BJ (cell line): ENCODE data around the gene NDC1. TPM values are rescaled to one million over a fixed set of nuclear protein-coding genes. Genes with fewer than 3 reads are reported as not detected.

ENCODE experiments used
- CTCF ChIA-PET: fragments of 350-600 bp; formaldehyde crosslinking; extraction: SDS; loops from one replicate; lab custom pipeline; 2021; ENCODE audit warnings: antibody characterized with exemption, inconsistent platforms; lab: Yijun Ruan, JAX
- POLR2A ChIA-PET: fragments of 300-600 bp; sonication (Branson Sonifier 250); formaldehyde crosslinking; extraction: SDS; loops from one replicate; lab custom pipeline; 2021; ENCODE audit warnings: antibody characterized with exemption; lab: Charles Lee
- DNase-seq: peaks from one replicate; pipeline ENCODE4 v3.0.0-alpha.2; 2011; ENCODE audit warnings: low read depth
- H3K27me3 ChIP-seq: 2 replicates; pipeline ENCODE4 v1.6.0; 2011; ENCODE audit warnings: low read length; ENCODE audit not compliant: control insufficient read depth, insufficient read depth
- H3K36me3 ChIP-seq: 2 replicates; pipeline ENCODE4 v1.5.1; 2011; ENCODE audit warnings: low read length; ENCODE audit not compliant: control insufficient read depth, insufficient read depth
- H3K4me3 ChIP-seq: 2 replicates; pipeline ENCODE4 v1.5.1; 2011; ENCODE audit warnings: low read depth, mild to moderate bottlenecking, control low read depth, low read length
- polyA plus RNA-seq: library from polyadenylated mRNA; depleted of rRNA; stranded (reverse); fragments of >200 nt; gene quantifications from 2 replicates; pipeline ENCODE4 v1.2.3, GENCODE V29; 2011
- TF ChIP-seq, protein P1 (sequence below): IDR thresholded peaks from 2 replicates; pipeline ENCODE4 v1.5.1; 2011; ENCODE audit warnings: low read depth, mild to moderate bottlenecking, control low read depth, inconsistent platforms, low read length, moderate library complexity; ENCODE audit not compliant: insufficient read depth

NDC1 gene
- polyA plus RNA-seq, 1 experiment: 17.5 TPM

DNA sequence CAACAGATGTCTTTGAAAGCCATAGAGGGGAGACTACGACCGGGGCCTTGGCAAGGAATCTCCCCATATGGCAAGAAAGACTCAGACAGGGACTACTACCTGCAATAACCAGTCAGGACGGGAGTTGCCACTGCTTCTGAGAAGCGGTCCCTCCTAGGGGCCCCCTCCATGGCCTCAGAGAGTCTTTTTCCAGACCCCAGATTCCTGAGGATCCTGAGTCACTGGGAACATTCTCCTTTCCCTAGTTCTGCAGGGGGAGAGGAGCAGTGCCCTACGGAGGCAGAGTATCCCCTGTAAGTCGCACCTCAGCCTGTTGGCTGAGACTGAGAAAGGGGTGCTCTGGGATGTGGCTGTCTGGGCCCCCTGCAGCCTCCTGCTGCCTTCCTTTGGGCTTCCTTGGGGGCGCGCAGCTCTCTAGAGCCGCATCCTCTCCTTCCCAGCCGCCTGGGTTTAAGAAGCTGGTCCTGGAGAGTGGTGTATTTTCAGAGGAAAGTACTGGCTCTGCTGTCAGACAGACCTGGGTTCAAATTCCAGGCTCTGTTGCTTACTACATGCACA, 107.0 kb downstream of the NDC1 start:
- CTCF ChIA-PET: interaction anchor here (0.9 kb wide), 1 partner anchor 13 kb away, joined by 3 read pairs; no protein-coding TSS in a partner anchor

DNA sequence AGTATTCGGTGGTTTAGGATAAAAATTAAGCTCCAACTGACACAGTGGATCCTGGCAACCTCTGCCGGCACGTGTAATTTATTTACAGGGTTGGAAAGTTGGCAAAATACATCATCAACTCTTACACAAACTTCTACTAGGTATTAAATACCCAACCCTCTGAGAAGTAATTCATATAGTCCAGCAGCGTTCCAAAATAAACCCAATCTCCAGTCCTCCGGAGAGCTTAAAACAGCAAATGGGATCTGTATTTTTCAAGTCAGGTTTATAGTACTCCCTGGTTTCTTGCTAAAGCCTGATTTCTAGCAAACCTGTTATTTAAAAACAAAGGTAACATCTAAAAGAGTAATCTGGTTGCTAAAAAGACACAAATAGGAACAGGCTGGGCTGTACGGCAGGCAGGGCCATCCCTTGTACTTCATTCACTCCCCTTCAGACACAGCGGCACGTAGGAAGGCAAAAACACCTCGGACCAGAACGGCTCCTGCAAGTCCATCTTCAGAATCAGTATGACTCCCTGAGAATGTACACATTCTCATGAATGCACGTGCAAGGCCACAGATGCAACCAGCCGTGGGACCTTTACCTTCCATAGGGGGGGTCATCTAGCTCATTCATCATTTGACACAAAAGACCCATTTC, 107.8 kb downstream of the NDC1 start:
- ChIA-PET POLR2A (no interaction called here), CTCF (interaction anchor here (0.8 kb wide), 1 partner anchor 14 kb away, joined by 4 read pairs; no protein-coding TSS in a partner anchor)
- Histone ChIP-seq H3K27me3 (no peaks in the 10 kb centered on the region), H3K4me3 (no peak overlapping the region), H3K36me3 (no peaks in the 10 kb centered on the region; the same call in 1 of the 2 replicates)
- DNase-seq: no peak
- TF ChIP-seq, protein P1, sequence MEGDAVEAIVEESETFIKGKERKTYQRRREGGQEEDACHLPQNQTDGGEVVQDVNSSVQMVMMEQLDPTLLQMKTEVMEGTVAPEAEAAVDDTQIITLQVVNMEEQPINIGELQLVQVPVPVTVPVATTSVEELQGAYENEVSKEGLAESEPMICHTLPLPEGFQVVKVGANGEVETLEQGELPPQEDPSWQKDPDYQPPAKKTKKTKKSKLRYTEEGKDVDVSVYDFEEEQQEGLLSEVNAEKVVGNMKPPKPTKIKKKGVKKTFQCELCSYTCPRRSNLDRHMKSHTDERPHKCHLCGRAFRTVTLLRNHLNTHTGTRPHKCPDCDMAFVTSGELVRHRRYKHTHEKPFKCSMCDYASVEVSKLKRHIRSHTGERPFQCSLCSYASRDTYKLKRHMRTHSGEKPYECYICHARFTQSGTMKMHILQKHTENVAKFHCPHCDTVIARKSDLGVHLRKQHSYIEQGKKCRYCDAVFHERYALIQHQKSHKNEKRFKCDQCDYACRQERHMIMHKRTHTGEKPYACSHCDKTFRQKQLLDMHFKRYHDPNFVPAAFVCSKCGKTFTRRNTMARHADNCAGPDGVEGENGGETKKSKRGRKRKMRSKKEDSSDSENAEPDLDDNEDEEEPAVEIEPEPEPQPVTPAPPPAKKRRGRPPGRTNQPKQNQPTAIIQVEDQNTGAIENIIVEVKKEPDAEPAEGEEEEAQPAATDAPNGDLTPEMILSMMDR: no peak

More for the DNA sequence above, 107.0 kb downstream of the NDC1 start:
- DNase-seq: no peak
- TF ChIP-seq, protein P1: no peak
- Histone ChIP-seq H3K36me3 (no peaks in the 10 kb centered on the region; the same call in 1 of the 2 replicates), H3K27me3 (no peaks in the 10 kb centered on the region), H3K4me3 (no peak overlapping the region)
- POLR2A ChIA-PET: no interaction called here

DNA sequence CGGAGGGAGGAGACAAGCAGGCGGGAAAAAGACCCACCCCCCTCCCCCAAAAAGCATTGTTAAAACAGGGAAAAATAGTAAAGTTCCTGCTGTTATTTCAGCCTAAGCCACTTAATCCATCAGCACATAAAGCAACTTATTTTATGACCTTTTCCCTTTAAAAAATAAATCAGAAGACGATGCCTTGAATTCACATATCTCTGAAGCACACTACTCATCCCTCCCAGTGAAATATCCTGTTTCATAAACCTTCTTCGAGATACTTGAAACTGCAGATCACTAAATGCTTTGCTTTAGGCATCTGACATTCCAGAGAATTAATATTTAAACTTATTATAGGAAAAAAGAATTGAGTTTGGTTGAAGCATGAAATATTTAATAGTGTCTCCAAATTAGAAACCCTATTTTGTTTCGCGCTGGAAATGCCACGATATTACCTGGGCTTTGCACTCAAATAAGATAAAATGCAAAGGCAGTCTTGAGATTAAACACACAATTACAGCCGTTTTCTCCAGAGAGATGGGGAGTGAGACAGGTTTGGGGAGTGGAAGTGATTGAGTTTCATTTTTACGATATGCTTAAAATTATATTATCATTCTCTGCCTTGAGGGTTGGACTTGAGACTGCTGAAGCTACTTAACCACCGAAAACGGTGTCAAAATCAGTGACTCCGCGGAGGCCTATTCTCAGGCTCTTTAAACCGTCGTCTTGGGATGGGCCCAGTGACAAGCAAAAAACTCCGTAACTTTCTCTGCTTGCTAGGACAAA, 108.5 kb downstream of the NDC1 start:
- Histone ChIP-seq H3K36me3 (no peaks in the 10 kb centered on the region; the same call in 1 of the 2 replicates), H3K27me3 (no peaks in the 10 kb centered on the region), H3K4me3 (no peak overlapping the region)
- no peak for DNase-seq
- ChIA-PET CTCF (interaction anchor here (0.8 kb wide), 1 partner anchor 13 kb away, joined by 4 read pairs; no protein-coding TSS in a partner anchor), POLR2A (no interaction called here)
- TF ChIP-seq, protein P1: no peak

DNA sequence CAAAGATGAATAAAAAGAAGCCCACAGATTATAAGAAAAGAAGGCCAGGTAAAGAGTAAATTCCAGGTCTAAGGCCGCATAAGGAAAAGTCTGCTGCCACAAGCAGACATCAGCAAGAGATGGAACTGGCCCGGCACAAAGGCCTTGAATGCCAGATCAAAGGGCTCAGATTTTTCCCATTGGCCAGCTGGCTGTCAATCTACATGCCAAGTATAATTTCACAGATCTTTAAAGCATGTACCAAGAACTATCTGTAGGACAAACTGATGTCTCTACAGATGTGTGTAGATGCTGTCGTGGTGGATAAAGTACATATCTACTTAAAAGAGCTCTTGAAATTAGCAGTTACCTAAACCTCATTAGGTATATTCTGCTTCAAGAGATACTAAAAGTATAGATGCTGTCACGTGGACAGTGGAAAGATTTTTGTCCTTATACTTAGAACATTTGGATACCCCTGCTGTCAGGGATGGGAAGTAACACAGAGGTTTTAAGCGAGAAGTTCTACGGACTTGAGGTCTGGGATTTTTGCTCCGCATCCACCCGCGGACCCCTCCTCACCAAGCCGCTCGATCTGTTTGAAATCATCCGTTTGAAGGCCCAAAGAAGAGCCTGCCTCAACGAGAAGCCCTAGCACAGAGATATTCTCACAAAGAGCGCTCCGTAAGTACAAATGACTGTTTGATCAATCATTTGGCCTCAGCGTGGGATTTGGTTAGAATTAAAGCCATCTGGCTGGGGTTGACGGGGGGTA, 109.2 kb downstream of the NDC1 start:
- no peak for DNase-seq
- TF ChIP-seq, protein P1: no peak
- no peak overlapping the region for H3K4me3 ChIP-seq
- POLR2A ChIA-PET: no interaction called here
- H3K27me3 ChIP-seq: no peaks in the 10 kb centered on the region
- CTCF ChIA-PET: no interaction called here
- H3K36me3 ChIP-seq: no peaks in the 10 kb centered on the region; the same call in 1 of the 2 replicates
